GM18499 (cell line): ENCODE results near the gene CFAP299.

Experiments
- ATAC-seq: cut with Tn5 transposase; IDR thresholded peaks from one replicate; pipeline ENCODE4 v1.9.1; 2021; ENCODE audit warnings: moderate number of reproducible peaks; ENCODE audit not compliant: insufficient read depth, unreplicated experiment

The CFAP299 gene

GRCh38 chr4:80492761-80493160 lies 157.2 kb downstream of the CFAP299 start:
- no peak for ATAC-seq

DNA sequence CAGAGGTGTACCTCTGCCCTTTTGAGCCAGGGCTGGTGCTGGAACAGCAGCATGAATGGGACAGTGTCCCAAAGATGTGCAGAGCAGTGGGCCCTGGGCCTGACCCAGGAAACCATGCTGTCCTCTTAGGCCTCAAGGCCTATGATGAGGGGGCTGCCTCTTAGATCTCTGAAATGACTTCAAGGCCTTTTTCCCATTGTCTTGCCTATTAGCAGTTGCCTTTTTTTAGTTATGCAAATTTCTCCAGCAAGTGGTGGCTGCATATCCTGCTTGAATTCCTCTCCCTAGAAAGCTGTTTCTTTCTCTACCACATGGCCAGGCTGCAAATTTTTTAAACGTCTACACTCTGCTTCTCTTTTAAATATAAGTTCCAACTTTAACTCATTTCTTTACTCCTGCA lies 160.3 kb downstream of the CFAP299 start:
- no peak for ATAC-seq

DNA sequence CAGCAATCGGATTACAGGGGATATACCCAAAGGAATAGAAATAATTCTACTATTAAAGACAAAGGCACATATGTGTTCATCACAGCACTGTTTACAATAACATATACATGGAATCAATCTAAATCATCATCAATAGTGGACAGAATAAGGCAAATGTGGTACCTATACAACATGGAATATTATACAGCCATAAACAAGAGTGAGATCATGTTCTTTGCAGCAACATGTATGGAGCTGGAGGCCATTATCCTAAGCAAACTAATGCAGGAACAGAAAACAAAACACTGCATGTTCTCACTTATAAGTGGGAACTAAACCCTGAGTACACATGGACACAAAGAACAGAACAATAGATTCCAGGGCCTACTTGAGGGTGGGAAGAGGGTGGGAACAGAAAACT lies 163.2 kb downstream of the CFAP299 start:
- no peak for ATAC-seq

- no peak for ATAC-seq
These were observed 165.1 kb downstream of the CFAP299 start for GRCh38 chr4:80500613-80501012.

DNA sequence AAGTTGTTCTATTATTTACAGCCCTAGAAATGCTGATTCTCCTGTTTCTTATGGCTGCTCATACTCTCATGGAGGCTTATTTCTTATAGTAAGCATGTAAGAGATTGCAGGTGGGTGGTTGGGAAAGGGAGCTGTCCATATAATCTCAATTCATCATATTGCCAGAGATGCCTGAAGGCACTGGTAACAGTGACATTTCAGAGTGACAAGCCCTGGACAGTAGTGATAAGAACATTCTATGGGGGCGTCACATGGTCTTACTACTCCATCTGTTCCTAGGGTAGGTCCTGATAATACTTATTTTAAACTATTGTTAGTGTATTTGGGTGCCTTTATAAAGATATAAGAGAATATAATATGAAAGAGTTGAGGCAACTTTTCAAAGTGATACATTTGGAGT lies 171.5 kb downstream of the CFAP299 start:
- no peak for ATAC-seq

GRCh38 chr4:80507507-80507906 lies 172.0 kb downstream of the CFAP299 start:
- ATAC-seq, result peak; percentile 70

DNA sequence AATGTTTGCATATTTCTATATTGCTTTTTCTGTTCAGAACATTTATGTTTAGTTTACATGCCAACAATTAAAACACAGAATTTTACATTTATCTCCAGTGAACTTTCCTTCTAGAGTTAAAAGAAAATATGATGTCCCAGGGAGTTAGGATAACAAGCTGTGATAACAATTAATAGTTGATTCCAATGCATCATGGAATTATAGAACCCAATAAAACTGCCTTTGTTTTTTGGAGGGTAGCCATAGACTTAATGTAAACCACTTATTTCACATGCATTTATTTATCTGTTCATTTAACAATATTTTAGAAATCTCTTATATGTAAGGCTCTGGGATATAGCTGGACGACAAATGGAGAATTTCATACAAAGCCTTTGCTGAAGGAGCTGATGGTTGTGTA lies 180.0 kb downstream of the CFAP299 start:
- no peak for ATAC-seq

DNA sequence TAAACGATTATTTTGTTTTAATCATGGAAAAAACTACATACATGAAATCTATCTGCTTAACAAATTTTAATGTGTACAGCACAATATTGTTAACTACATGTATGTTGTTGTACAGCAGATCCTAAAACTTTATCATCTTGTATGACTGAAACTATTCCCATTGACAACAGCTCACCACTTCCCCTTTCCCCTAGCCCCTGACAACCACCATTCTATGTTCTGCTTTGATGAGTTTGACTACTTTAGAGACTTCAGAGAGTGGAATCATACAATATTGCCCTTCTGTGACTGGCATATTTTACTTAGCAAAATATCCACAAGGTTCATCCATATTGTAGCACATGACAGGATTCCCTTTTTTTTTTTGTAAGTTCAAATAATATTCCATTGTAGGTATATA lies 185.9 kb downstream of the CFAP299 start:
- no peak for ATAC-seq

- ATAC-seq, result no peak
These were observed 191.2 kb downstream of the CFAP299 start for GRCh38 chr4:80526697-80527096.

DNA sequence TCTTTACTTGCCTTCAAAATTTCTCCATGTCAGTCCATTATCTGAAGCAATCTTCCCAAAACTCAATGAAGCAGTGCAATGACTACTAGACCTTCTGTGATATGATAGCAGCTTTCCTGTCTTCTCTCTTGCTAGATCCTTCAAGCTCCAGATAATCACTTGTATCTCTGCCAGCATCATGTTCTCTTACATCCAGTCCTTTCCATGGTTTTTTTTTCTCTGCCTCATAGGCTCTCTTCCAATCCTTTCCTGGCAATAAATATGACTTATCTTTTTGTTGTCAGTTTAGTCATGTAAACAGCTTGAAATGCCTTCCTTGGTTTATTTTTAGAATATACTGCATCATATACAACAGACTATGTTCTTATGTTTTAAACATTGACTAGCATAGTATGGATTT lies 193.5 kb downstream of the CFAP299 start:
- ATAC-seq, result no peak

DNA sequence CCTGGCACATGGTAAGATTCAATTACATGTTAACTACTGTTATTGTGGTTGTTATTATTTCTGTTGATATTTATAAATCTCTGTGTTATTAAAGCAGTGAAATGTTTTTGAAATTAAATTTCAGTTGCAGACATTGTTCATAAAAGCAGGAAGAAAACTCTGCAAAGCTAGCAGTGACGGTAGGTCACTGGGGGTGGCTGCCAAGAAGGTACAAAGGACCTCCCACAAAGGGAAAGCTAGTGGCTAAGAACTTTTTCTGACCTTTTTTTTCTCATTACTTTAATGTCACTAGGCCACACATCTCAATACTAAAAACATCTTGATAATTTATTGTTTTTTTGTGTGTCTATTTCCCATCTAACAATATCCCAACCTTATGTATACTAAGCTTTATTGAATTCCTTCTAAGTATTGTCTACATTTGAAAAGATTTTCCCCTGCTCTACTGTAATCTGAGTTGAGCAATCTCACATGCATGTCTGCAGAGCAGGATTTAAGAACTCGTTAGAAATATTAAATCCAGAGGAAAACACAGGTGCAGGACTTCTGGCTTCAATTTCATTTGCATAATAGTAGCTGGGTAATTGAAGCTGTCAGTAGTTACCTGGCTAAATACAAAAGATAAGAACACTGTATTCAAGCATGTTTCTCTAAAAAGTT lies 197.3 kb downstream of the CFAP299 start:
- ATAC-seq, result no peak

DNA sequence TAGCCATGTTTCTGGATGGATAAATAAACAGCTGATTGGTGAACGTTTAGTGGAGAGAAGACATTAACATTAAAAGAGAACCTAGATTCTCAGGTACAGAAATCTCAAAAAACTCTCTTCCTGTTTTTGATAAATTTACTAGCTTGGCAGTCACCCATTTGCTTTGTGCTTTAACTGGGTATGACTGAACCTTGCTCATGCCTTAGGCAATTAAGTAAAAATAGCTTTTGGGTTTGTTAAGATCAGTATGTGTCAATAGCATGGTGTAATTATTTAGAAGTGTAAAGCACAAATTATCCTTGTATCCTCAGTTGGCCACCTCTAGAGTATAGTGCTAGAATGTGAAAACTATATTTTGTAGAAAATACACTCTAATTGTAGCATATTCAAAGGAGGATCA lies 200.0 kb downstream of the CFAP299 start:
- no peak for ATAC-seq

- no peak for ATAC-seq
These were observed 202.9 kb downstream of the CFAP299 start for GRCh38 chr4:80538276-80538926.

- no peak for ATAC-seq
These were observed 203.7 kb downstream of the CFAP299 start for GRCh38 chr4:80539190-80539589.

DNA sequence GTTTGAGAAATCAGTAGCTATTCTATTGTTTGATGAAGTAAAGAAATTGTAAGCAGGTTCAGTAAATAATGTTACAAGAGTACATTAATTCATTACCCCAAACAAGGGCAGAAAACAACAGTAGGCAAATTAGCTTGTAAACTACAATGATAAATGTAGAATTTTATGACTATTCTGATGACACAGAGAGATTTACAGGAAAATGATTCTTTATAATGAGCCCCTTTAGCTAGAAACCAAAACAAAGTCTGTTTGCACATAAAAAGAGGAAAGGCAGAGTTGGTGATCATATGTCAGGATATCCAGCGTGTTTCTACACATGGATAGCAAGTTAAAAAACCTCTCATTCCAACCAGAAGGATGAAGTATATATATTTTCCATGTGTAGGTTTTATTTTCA lies 204.8 kb downstream of the CFAP299 start:
- no peak for ATAC-seq

DNA sequence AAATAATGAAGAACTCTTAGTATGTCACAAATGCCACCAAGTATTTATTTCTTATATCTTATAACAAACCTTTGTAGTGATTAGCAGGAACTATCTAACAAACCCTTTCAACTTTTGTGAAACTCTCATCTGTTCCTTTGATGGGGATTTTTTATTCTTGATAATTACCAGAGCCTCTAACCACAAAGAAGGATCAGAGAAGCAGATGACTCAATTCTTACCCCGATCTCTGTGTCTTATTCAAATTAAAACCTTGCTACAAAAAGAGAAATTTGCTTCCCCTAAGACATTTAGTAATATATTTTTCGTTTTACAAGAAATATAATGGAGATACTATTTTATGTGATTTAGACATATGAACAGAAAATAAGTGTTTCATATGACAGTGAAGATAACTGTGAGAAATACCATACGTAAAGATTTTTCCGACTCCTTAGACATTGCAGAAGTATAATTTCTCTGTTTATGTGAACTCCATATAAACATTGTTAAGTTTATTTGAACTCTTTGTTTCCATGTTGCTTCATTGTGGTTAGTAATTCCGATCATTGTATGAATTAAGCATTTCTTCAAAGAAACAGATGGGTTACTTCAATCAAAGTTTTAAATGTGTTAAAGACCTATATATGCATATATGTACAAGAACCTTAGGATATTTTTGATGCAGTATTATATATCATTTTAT lies 205.4 kb downstream of the CFAP299 start:
- ATAC-seq, result peak; percentile 96

DNA sequence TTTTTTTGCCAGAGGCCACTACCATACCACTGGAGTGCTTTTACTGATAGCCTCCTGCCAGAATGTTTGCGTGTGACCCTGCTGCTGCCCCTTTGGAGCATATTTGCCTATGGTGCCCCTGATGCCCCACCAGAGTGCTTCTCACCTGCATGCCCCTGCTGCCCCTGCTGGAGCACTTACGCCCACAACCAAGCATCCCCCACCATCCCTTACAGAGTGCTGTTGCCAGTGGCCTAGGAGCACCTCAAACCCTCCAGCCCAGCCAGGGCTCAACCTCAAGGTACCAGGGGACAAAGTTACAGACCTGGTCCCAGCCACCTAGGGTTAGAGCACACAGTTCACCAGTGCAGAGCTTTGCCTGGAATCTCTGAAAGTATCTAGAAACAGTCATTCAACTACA lies 207.2 kb downstream of the CFAP299 start:
- ATAC-seq, result no peak

DNA sequence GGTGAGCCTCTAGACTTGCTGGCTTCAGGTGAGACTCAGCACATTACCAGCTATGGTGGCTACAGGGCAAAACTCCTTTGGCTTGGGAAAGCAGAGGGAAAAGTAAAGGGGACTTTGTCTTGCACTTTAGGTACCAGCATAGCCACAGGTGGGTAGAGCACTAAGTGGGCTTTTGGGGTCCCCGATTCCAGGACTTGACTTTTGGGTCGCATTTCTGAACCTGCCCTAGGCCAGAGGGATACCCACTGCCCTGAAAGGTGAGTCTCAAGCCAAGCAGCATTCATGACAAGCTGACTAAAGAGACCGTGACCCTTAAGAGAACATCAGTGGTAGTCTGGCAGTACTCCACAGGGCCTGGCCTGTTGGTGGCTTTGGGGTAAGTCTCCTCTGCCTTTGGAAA lies 224.8 kb downstream of the CFAP299 start:
- no peak for ATAC-seq

DNA sequence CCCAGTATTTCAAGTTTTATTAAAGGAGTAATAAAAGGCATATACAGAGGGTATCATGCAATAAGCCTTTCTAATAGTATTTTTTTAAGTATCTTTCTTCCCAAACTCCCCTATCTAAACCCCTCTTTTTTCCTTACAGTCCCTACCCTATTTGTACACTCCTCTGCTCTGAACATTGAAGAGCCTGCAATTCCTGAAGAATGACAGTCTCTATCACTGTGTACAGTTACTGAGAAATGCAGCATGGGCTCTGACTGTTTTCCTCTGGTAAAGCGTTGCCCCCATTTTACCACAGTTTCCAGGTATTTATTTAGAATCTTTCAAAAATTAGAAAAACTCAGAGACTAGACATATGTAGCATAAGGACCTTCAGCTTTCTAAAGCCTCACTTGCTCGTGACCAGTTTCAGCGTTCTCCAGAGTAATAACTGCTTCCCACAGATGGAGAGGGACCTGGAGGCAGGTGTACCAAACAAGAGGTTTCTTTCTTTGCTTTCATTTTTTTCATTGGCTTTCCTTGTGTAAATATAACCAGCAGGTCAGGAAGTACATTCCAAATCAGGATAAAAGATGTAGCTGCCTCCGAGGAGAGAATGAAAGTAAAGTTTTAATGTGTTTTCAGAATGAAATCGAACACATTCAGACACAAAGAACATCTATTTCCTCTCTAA lies 230.8 kb downstream of the CFAP299 start:
- ATAC-seq, result no peak

GRCh38 chr4:80568891-80569290 lies 233.4 kb downstream of the CFAP299 start:
- no peak for ATAC-seq

DNA sequence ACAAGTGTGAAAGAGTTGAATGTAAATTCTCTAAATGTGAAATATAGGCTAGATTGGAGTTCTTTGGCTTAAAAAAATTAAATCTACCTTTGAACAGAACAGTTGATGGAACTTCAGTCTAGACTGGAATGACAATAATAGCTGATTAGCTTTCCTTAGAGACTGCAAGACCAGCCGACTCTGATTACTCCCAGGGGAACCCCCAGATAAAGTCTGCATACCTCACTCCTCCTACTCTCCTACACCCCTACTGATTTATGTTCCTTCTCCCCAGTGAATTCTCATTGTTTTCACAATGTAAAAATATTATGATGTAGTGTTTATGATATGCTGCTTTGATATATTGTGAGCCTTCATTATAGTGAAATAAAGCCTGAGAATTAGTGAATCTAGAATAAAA lies 241.3 kb downstream of the CFAP299 start:
- ATAC-seq, result no peak
